ENCODE data around the gene POLR3B. TPM values are rescaled to one million over a fixed set of nuclear protein-coding genes. Genes with fewer than 3 reads are reported as not detected.

The POLR3B gene
- total and polyA plus RNA-seq, 9 of the 15 experiments (the other 6 are each of a cell fraction or from before 2014, with no cell fraction given), result 7.6 to 17.9 (median 14.4) TPM

GRCh38 chr12:106357549-106358395 lies at the start of gene POLR3B (continued):
- TF ChIP-seq CEBPG (CRISPR knock-in tag; IDR thresholded peaks at IDR 0.05), result no peak
- no peak for TF ChIP-seq CEBPG (tag; conservative IDR thresholded peaks at IDR 0.05 in 1 of 2, IDR thresholded peaks at IDR 0.05 in 1 of 2)
- TF ChIP-seq ZBTB9 (CRISPR knock-in tag; IDR thresholded peaks at IDR 0.05), result peak; percentile 87; the same call in 1 of the 2 replicates
- no peak for TF ChIP-seq ZNF551 (CRISPR knock-in tag; IDR thresholded peaks at IDR 0.05)
- TF ChIP-seq ZNF436 (CRISPR knock-in tag; IDR thresholded peaks at IDR 0.05), result no peak
- no peak for TF ChIP-seq BCL6 (CRISPR knock-in tag; IDR thresholded peaks at IDR 0.05)
- no peak for TF ChIP-seq ZC3H8 (IDR thresholded peaks at IDR 0.05)
- TF ChIP-seq EP300 (IDR thresholded peaks at IDR 0.05; ENCODE audit: low read length), result peak; percentile 30; the same call in 1 of the 2 replicates
- peak; percentile 92 for TF ChIP-seq LCOR (CRISPR knock-in tag; IDR thresholded peaks at IDR 0.05)
- no peak for TF ChIP-seq HES1 (IDR thresholded peaks at IDR 0.05; ENCODE audit: low read depth)
- peak; percentile 77 for TF ChIP-seq NEUROD1 (IDR thresholded peaks at IDR 0.05; ENCODE audit: borderline replicate concordance, low read depth, low read length, partially characterized antibody)
- TF ChIP-seq GTF2B (IDR thresholded peaks at IDR 0.05; ENCODE audit: extremely low read depth, insufficient read length), result no peak
- no peak; the same call in 1 of the 2 replicates for TF ChIP-seq PKNOX1 (IDR thresholded peaks at IDR 0.05)
- no peak for TF ChIP-seq ELK1 (CRISPR knock-in tag; IDR thresholded peaks at IDR 0.05)
- TF ChIP-seq HMG20A (CRISPR knock-in tag; conservative IDR thresholded peaks at IDR 0.05), result no peak
- no peak for TF ChIP-seq POLR3G (IDR thresholded peaks at IDR 0.05; ENCODE audit: extremely low read depth, insufficient read length, insufficient replicate concordance)
- 0 out of 2 replicates have a peak, but pooled peaks have one; percentile 1 for TF ChIP-seq ARID3A (IDR thresholded peaks at IDR 0.05; ENCODE audit: borderline replicate concordance, low read depth, low read length)
- TF ChIP-seq C11orf30 (IDR thresholded peaks at IDR 0.05; ENCODE audit: low read depth), result peak; percentile 92
- no peak for TF ChIP-seq BDP1 (IDR thresholded peaks at IDR 0.05; ENCODE audit: insufficient read depth, insufficient read length)

Data from K562 (cell line).